Measurements from ENCODE around the gene PTPRD.

The PTPRD gene

DNA sequence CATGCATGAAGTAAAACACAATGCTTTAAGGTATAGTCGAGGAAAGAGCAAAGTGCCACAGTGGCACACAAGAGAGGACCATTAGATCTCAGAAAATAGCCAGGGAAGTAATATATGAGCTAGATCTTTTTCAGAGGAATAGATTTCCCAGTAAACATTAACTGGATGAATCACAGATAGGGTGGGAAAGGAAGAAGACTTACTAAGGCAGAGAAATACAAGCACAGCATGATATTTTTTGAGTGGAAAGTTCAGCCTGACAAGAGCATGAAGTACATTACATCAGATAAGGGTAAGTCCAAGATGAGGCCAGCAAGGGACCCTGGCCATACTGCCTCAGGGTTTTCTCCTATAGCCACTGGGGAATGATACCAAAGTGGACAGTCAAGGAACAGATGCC, 2008.6 kb downstream of the PTPRD start:
- no peak for TF ChIP-seq CTCF (IDR thresholded peaks at IDR 0.05; ENCODE audit: extremely low read depth, insufficient read depth, missing control alignments)
- DNase-seq (ENCODE audit: low spot score) = no peak
- in situ Hi-C loops (cut with MboI; ENCODE audit: low pct_unique_long_range_greater_than_20kb, low sequenced_read_pairs, unreplicated experiment) = no loop called here

DNA sequence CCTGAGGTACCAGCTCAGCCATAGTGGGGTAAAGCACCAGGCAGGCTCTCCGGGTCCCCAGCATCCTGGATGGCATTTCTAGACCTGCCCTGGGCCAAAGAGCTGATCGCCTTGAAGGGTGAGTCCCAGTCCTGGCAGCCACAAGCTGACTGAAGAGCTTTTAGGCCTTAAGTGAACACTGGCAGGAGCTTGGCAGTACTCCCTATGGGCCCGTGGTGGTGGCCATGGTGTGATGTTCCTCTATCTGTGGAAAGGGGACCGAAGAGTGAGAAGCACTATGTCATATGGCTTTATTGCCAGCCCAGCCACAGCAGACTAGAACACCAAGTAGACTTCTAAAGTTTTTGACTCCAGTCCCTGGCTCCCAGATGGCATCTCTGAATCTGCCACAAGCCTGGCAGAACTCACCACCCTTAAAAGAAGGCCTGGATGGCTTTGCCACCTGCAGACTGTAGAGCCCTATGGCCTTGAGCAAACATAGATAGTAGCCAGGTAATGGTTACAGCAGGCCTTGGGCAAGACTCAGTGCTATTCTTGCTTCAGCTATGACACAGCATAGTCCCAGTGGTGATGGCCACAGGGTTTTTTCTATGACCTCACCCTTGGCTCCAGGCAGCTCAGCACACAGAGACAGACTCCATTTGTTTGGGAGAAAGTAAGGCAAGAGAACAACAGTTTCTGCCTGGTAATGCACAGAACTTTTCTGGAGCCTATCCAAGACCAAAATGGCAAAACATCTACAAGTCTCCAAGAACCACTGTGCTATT, 2011.7 kb downstream of the PTPRD start:
- in situ Hi-C loops (cut with MboI; ENCODE audit: low pct_unique_long_range_greater_than_20kb, low sequenced_read_pairs, unreplicated experiment) = no loop called here
- TF ChIP-seq CTCF (IDR thresholded peaks at IDR 0.05; ENCODE audit: extremely low read depth, insufficient read depth, missing control alignments) = no peak
- no peak for DNase-seq (ENCODE audit: low spot score)

- DNase-seq (ENCODE audit: low spot score) = no peak
- TF ChIP-seq CTCF (IDR thresholded peaks at IDR 0.05; ENCODE audit: extremely low read depth, insufficient read depth, missing control alignments) = no peak
- in situ Hi-C loops (cut with MboI; ENCODE audit: low pct_unique_long_range_greater_than_20kb, low sequenced_read_pairs, unreplicated experiment) = no loop called here
Observed at GRCh38 chr9:8599937-8600336, 2012.9 kb downstream of the PTPRD start.

GRCh38 chr9:8589476-8589875, 2023.3 kb downstream of the PTPRD start:
- in situ Hi-C loops (cut with MboI; ENCODE audit: low pct_unique_long_range_greater_than_20kb, low sequenced_read_pairs, unreplicated experiment) = no loop called here
- no peak for DNase-seq (ENCODE audit: low spot score)
- TF ChIP-seq CTCF (IDR thresholded peaks at IDR 0.05; ENCODE audit: extremely low read depth, insufficient read depth, missing control alignments) = no peak

DNA sequence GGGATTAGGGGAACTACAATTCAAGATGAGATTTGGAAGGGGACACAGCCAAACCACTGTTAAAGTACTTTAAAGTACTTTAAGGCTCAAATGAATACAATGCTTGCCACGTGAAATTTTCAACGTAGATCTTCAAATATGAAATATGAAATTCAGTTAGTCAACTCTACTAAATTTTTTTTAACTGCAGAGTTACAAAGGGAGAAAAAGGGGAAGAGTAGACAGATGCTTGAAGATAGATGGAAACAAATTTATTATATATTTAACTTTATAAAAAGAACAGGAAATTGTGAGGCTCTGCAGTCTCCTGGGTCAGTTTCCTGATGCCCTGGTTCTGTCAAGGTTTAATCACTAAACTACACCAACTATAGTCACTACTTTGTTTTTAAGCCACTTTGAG, 2027.8 kb downstream of the PTPRD start:
- in situ Hi-C loops (cut with MboI; ENCODE audit: low pct_unique_long_range_greater_than_20kb, low sequenced_read_pairs, unreplicated experiment) = no loop called here
- no peak for TF ChIP-seq CTCF (IDR thresholded peaks at IDR 0.05; ENCODE audit: extremely low read depth, insufficient read depth, missing control alignments)

GRCh38 chr9:8579661-8580060, 2033.1 kb downstream of the PTPRD start:
- no peak for TF ChIP-seq CTCF (IDR thresholded peaks at IDR 0.05; ENCODE audit: extremely low read depth, insufficient read depth, missing control alignments)
- DNase-seq (ENCODE audit: low spot score) = no peak
- in situ Hi-C loops (cut with MboI; ENCODE audit: low pct_unique_long_range_greater_than_20kb, low sequenced_read_pairs, unreplicated experiment) = no loop called here

More for the DNA sequence above, 2027.8 kb downstream of the PTPRD start:
- DNase-seq (ENCODE audit: low spot score) = no peak

Measured in GM13977 (cell line).